Cardiac fibroblast (primary cell): ENCODE measurements around the gene ARID4A.
"Not testable (repeated sequence)": the region's sequence is repeated elsewhere in the genome, so short reads cannot be mapped to it uniquely, and the experiment has no call there.

ENCODE experiments used
- DNase-seq, 2 donors: peaks; one replicate each; pipeline versions ENCODE4 v3.0.0 to v3.0.0-alpha.2; 2010; ENCODE audit warnings: low read depth in 2 of 2
- H3K4me3 ChIP-seq, 2 donors: replicated peaks in 1 of 2; 1 replicate in 1 of 2; 2 replicates in 1 of 2; pipeline ENCODE4 v1.5.1; 2011; ENCODE audit warnings: low read depth in 2 of 2, low read length in 2 of 2, mild to moderate bottlenecking in 2 of 2, moderate library complexity in 1 of 2
- CTCF ChIP-seq: IDR thresholded peaks from one replicate; pipeline ENCODE4 v1.5.1; 2011; ENCODE audit warnings: low read depth, mild to moderate bottlenecking, low read length, inconsistent platforms

The ARID4A gene

GRCh38 chr14:58332561-58332960 is 34.2 kb downstream of the ARID4A start:
- DNase-seq: no peak
- no peak overlapping the region for H3K4me3 ChIP-seq
- no peak for TF ChIP-seq CTCF

- H3K4me3 ChIP-seq, DNase-seq: not testable (repeated sequence)
Observed at GRCh38 chr14:58339666-58340065, 41.3 kb downstream of the ARID4A start.

GRCh38 chr14:58341152-58341748 is 42.9 kb downstream of the ARID4A start:
- no peak for TF ChIP-seq CTCF
- H3K4me3 ChIP-seq: no peak overlapping the region
- DNase-seq: no peak

DNA sequence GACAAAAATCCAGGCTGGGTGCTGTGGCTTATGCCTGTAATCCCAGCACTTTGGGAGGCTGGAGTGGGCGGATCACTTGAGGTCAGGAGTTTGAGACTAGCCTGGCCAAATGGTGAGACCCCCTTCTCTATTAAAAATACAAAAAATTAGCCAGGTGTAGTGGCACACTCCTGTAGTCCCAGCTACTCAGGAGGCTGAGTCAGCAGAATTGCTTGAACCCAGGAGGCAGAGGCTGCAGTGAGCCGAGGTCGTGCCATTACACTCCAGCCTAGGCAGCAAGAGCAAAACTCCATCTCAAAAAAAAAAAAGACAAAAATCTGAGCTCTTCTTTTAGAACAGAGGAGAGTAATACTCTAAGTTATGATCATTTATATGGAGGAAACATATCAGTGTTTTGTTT is 45.2 kb downstream of the ARID4A start:
- not testable (repeated sequence) for H3K4me3 ChIP-seq, DNase-seq

GRCh38 chr14:58353516-58354299 is 55.4 kb downstream of the ARID4A start:
- no peak overlapping the region for H3K4me3 ChIP-seq

DNA sequence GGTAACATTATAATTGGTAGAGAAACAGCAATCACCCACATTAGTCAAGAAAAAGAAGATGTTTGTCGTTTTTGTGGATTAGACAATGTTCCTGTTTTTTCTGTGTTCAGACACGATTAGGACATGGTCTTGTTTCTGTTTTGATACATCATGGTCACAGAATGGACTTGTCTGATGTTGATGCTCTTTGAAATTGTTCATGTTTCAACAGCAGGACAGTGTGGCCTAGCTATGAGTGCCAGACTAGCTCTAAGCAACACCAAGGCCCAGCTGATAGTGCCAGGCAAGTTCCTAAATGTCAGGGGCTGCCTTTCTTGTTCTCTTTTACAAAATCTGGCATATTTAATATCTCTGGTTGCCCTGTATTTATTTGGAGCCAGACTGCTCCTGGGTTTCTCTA is 56.5 kb downstream of the ARID4A start:
- no peak overlapping the region for H3K4me3 ChIP-seq
- no peak for DNase-seq

More at GRCh38 chr14:58353516-58354299, 55.4 kb downstream of the ARID4A start:
- TF ChIP-seq CTCF: no peak
- no peak for DNase-seq

DNA sequence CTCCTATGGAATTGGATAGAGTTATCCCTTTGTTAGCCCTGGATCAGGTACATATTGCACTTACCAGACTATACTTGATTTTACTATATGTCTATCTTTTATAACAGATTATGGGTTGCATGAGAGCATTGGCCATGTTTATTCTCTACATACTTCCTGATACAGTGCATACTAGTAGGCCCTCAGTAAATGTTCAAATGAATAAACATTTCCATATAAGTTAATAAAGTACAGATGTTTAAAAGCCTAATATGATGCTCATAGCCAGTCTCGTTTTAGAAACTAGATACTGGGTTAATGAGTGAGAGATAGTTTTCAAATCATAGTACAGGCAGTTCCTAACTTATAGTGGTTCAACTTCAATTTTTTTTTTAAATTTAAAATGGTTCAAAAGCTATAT is 57.9 kb downstream of the ARID4A start:
- TF ChIP-seq CTCF: no peak
- H3K4me3 ChIP-seq: no peak overlapping the region
- no peak for DNase-seq

More for the DNA sequence above, 56.5 kb downstream of the ARID4A start:
- no peak for TF ChIP-seq CTCF

- DNase-seq, H3K4me3 ChIP-seq: not testable (repeated sequence)
Observed at GRCh38 chr14:58362272-58362671, 63.9 kb downstream of the ARID4A start.
